ENCODE data around the gene DNAJC21.

DNA sequence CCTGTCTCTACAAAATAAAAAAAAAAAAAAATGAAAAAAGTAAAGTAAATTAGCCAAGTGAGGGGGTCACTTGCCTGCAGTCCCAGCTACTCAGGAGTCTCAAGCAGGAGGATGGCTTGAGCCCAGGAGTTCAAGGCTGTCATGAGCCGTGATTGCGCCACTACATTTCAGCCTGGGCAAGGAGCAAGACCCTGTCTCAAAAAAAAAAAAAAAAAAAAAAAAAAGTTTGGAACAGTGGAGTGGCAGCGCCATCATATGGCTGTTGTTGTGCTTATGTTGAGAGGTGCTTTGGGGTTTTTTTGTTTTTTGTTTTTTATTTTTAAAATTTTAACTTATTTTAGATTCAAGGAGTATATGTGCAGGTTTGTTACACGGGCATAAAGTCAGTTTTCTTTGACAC, 10.3 kb upstream of the DNAJC21 start:
- TF ChIP-seq, protein P1, sequence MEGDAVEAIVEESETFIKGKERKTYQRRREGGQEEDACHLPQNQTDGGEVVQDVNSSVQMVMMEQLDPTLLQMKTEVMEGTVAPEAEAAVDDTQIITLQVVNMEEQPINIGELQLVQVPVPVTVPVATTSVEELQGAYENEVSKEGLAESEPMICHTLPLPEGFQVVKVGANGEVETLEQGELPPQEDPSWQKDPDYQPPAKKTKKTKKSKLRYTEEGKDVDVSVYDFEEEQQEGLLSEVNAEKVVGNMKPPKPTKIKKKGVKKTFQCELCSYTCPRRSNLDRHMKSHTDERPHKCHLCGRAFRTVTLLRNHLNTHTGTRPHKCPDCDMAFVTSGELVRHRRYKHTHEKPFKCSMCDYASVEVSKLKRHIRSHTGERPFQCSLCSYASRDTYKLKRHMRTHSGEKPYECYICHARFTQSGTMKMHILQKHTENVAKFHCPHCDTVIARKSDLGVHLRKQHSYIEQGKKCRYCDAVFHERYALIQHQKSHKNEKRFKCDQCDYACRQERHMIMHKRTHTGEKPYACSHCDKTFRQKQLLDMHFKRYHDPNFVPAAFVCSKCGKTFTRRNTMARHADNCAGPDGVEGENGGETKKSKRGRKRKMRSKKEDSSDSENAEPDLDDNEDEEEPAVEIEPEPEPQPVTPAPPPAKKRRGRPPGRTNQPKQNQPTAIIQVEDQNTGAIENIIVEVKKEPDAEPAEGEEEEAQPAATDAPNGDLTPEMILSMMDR (conservative IDR thresholded peaks at IDR 0.05; ENCODE audit: low read length): peak; percentile 27; the same call in 1 of the 2 replicates
- TF ChIP-seq EZH2phosphoT487 (IDR thresholded peaks at IDR 0.05; ENCODE audit: borderline replicate concordance): no peak

All from Loucy (cell line).